ENCODE results near the gene NXPE3.
"Not testable (repeated sequence)": the region's sequence is repeated elsewhere in the genome, so short reads cannot be mapped to it uniquely, and the experiment has no call there.

NXPE3 gene

GRCh38 chr3:101862416-101863165, 83.6 kb downstream of the NXPE3 start:
- H3K4me3 ChIP-seq (ENCODE audit: control insufficient read depth, low read depth, low read length), result no peak overlapping the region
- no peak for DNase-seq (ENCODE audit: low read depth)
- TF ChIP-seq CTCF (IDR thresholded peaks at IDR 0.05; ENCODE audit: control insufficient read depth, insufficient read depth, low read depth, low read length, missing control alignments), result no peak

- H3K4me3 ChIP-seq (ENCODE audit: control insufficient read depth, low read depth, low read length); DNase-seq (ENCODE audit: low read depth): not testable (repeated sequence)
Measured at GRCh38 chr3:101864926-101865325, 85.9 kb downstream of the NXPE3 start.

GRCh38 chr3:101865751-101866509, 86.9 kb downstream of the NXPE3 start:
- no peak overlapping the region for H3K4me3 ChIP-seq (ENCODE audit: control insufficient read depth, low read depth, low read length)
- TF ChIP-seq CTCF (IDR thresholded peaks at IDR 0.05; ENCODE audit: control insufficient read depth, insufficient read depth, low read depth, low read length, missing control alignments), result no peak
- DNase-seq (ENCODE audit: low read depth), result no peak

- no peak for DNase-seq (ENCODE audit: low read depth)
Measured at GRCh38 chr3:101867511-101867910, 88.5 kb downstream of the NXPE3 start.

GRCh38 chr3:101867996-101868395, 89.0 kb downstream of the NXPE3 start:
- H3K4me3 ChIP-seq (ENCODE audit: control insufficient read depth, low read depth, low read length), result no peak overlapping the region
- no peak for DNase-seq (ENCODE audit: low read depth)
- TF ChIP-seq CTCF (IDR thresholded peaks at IDR 0.05; ENCODE audit: control insufficient read depth, insufficient read depth, low read depth, low read length, missing control alignments), result no peak

More at GRCh38 chr3:101867511-101867910, 88.5 kb downstream of the NXPE3 start:
- no peak for TF ChIP-seq CTCF (IDR thresholded peaks at IDR 0.05; ENCODE audit: control insufficient read depth, insufficient read depth, low read depth, low read length, missing control alignments)
- H3K4me3 ChIP-seq (ENCODE audit: control insufficient read depth, low read depth, low read length), result no peak overlapping the region

GRCh38 chr3:101868534-101869464, 89.8 kb downstream of the NXPE3 start:
- TF ChIP-seq CTCF (IDR thresholded peaks at IDR 0.05; ENCODE audit: control insufficient read depth, insufficient read depth, low read depth, low read length, missing control alignments), result no peak
- no peak for DNase-seq (ENCODE audit: low read depth)
- H3K4me3 ChIP-seq (ENCODE audit: control insufficient read depth, low read depth, low read length), result no peak overlapping the region
